ENCODE results near the gene TMEM130.

GRCh38 chr7:98805956-98806838, 63.6 kb downstream of the TMEM130 start:
- TF ChIP-seq CTCF (IDR thresholded peaks at IDR 0.05): no peak
- TF ChIP-seq EZH2phosphoT487 (IDR thresholded peaks at IDR 0.05; ENCODE audit: borderline replicate concordance, low read depth): no peak
- no peak for TF ChIP-seq RAD21 (IDR thresholded peaks at IDR 0.05; ENCODE audit: low read length)
- TF ChIP-seq POLR2AphosphoS5 (IDR thresholded peaks at IDR 0.05; ENCODE audit: low read depth, low read length): no peak
- TF ChIP-seq, protein P1, sequence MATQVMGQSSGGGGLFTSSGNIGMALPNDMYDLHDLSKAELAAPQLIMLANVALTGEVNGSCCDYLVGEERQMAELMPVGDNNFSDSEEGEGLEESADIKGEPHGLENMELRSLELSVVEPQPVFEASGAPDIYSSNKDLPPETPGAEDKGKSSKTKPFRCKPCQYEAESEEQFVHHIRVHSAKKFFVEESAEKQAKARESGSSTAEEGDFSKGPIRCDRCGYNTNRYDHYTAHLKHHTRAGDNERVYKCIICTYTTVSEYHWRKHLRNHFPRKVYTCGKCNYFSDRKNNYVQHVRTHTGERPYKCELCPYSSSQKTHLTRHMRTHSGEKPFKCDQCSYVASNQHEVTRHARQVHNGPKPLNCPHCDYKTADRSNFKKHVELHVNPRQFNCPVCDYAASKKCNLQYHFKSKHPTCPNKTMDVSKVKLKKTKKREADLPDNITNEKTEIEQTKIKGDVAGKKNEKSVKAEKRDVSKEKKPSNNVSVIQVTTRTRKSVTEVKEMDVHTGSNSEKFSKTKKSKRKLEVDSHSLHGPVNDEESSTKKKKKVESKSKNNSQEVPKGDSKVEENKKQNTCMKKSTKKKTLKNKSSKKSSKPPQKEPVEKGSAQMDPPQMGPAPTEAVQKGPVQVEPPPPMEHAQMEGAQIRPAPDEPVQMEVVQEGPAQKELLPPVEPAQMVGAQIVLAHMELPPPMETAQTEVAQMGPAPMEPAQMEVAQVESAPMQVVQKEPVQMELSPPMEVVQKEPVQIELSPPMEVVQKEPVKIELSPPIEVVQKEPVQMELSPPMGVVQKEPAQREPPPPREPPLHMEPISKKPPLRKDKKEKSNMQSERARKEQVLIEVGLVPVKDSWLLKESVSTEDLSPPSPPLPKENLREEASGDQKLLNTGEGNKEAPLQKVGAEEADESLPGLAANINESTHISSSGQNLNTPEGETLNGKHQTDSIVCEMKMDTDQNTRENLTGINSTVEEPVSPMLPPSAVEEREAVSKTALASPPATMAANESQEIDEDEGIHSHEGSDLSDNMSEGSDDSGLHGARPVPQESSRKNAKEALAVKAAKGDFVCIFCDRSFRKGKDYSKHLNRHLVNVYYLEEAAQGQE (IDR thresholded peaks at IDR 0.05; ENCODE audit: low read depth, low read length): no peak
- no peak for TF ChIP-seq GABPA (IDR thresholded peaks at IDR 0.05; ENCODE audit: low read depth)
- no peak for TF ChIP-seq TAF1 (IDR thresholded peaks at IDR 0.05; ENCODE audit: borderline replicate concordance, low read depth, low read length)
- TF ChIP-seq, protein P2, sequence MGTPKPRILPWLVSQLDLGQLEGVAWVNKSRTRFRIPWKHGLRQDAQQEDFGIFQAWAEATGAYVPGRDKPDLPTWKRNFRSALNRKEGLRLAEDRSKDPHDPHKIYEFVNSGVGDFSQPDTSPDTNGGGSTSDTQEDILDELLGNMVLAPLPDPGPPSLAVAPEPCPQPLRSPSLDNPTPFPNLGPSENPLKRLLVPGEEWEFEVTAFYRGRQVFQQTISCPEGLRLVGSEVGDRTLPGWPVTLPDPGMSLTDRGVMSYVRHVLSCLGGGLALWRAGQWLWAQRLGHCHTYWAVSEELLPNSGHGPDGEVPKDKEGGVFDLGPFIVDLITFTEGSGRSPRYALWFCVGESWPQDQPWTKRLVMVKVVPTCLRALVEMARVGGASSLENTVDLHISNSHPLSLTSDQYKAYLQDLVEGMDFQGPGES (IDR thresholded peaks at IDR 0.05; ENCODE audit: low read depth, low read length): no peak
- TF ChIP-seq MAX (IDR thresholded peaks at IDR 0.05; ENCODE audit: low read depth): no peak
- no peak for TF ChIP-seq RCOR1 (IDR thresholded peaks at IDR 0.05; ENCODE audit: low read length)
- no peak for TF ChIP-seq ZBTB33 (IDR thresholded peaks at IDR 0.05; ENCODE audit: borderline replicate concordance, low read depth)
- TF ChIP-seq CHD2 (IDR thresholded peaks at IDR 0.05; ENCODE audit: low read length, partially characterized antibody): no peak
- TF ChIP-seq YY1 (IDR thresholded peaks at IDR 0.05; ENCODE audit: low read depth): no peak

Measured in SK-N-SH (cell line).